Gastrocnemius medialis (tissue), 4 donors: ENCODE results near the gene GLDC. TPM values are rescaled to one million over a fixed set of nuclear protein-coding genes. Genes with fewer than 3 reads are reported as not detected.
A peak's percentile ranks its signal among the peaks of the same experiment; 100 is the strongest.

Experiments used
- ATAC-seq, 2 donors: fragments of 150-250 bp; one replicate each; pipeline ENCODE4 v1.9.1; 2016
- DNase-seq, 2 donors: peaks; one replicate each; pipeline ENCODE4 v3.0.0-alpha.2; 2019
- H3K27ac ChIP-seq, 4 donors: fragments of 200-600 bp; sonication (generic); 1 replicate in 1 of 4; 2 replicates in 3 of 4; pipeline ENCODE4 v1.5.1; 2016 to 2018; ENCODE audit warnings: mild to moderate bottlenecking in 2 of 4, moderate library complexity in 1 of 4
- H3K27me3 ChIP-seq, 3 donors: fragments of 200-600 bp; sonication (generic) in 2 of 3; 1 replicate in 1 of 3; 2 replicates in 2 of 3; pipeline versions ENCODE4 v1.5.1 to v1.6.0; 2016 to 2019; ENCODE audit warnings: mild to moderate bottlenecking in 1 of 3, moderate library complexity in 1 of 3
- H3K36me3 ChIP-seq, 2 donors: fragments of 200-600 bp; sonication (generic) in 1 of 2; one replicate each; pipeline ENCODE4 v1.5.1; 2017 to 2018
- H3K4me1 ChIP-seq, 2 donors: fragments of 200-600 bp; sonication (generic) in 1 of 2; one replicate each; pipeline ENCODE4 v1.5.1; 2016 to 2017; ENCODE audit warnings: mild to moderate bottlenecking in 2 of 2
- H3K4me3 ChIP-seq, 4 donors: fragments of 200-600 bp; sonication (generic) in 3 of 4; 1 replicate in 1 of 4; 2 replicates in 3 of 4; pipeline ENCODE4 v1.5.1; 2016 to 2019; ENCODE audit warnings: mild to moderate bottlenecking in 2 of 4
- H3K9me3 ChIP-seq, 3 donors: fragments of 200-600 bp; sonication (generic) in 2 of 3; 1 replicate in 1 of 3; 2 replicates in 2 of 3; pipeline ENCODE4 v1.5.1; 2016 to 2019
- CTCF ChIP-seq, 5 experiments: fragments of 450-650 bp in 3 of 5; fragments of 200-600 bp in 2 of 5; sonication (generic) in 2 of 5; IDR thresholded peaks in 4 of 5; conservative IDR thresholded peaks in 1 of 5; 1 replicate in 4 of 5; 2 replicates in 1 of 5; pipeline ENCODE4 v1.5.1; 2016 to 2019; ENCODE audit warnings: antibody characterized with exemption in 5 of 5, mild to moderate bottlenecking in 3 of 5, moderate library complexity in 3 of 5
- POLR2A ChIP-seq, 2 donors: fragments of 450-650 bp; IDR thresholded peaks; one replicate each; pipeline ENCODE4 v1.6.1; 2017; ENCODE audit warnings: antibody characterized with exemption in 2 of 2, mild to moderate bottlenecking in 2 of 2, moderate library complexity in 2 of 2
- in situ Hi-C, 4 donors: fragments of 200-750 bp; cut with MboI; loops; one replicate each; pipeline versions ENCODE4 v1.15.0 to v1.8.0; 2017; ENCODE audit warnings: low sequenced_read_pairs in 4 of 4
- intact Hi-C: fragments of 100-400 bp; cut with DNase I; formaldehyde crosslinking; loops from one replicate; pipeline ENCODE4 v1.15.1; 2023; ENCODE audit warnings: low total_unique reads
- total RNA-seq, 4 donors: library from RNA; depleted of rRNA; stranded (reverse); fragments of >200 nt; gene quantifications; one replicate each; pipeline versions ENCODE4 v1.1.0 to v1.2.3, GENCODE V29; 2016

GLDC gene
- total RNA-seq, 4 donors from 2014 or later = 0.31 to 1.00 (median 0.47) TPM

- ATAC-seq = no peak
- H3K4me3 ChIP-seq = no peak overlapping the region
- in situ Hi-C loops = loop anchor here in 1 of 4 donors (25.0 kb wide), 1 partner anchor 678 kb away; the partner anchor contains the start of gene RANBP6
Observed at GRCh38 chr9:6689893-6690674, 44.6 kb upstream of the GLDC start.

GRCh38 chr9:6687180-6687579, 41.7 kb upstream of the GLDC start:
- Histone ChIP-seq H3K36me3 (no peaks in the 10 kb centered on the region), H3K4me1 (no peaks in the 10 kb centered on the region), H3K27ac (no peak overlapping the region), H3K9me3 (no peaks in the 10 kb centered on the region), H3K27me3 (no peaks in the 10 kb centered on the region), H3K4me3 (no peak overlapping the region)
- DNase-seq = no peak
- intact Hi-C loops = loop anchor here (10.0 kb wide), 1 partner anchor 1108 kb away; the partner anchor contains the start of gene DMAC1
- in situ Hi-C loops = loop anchor here in 1 of 4 donors (25.0 kb wide), 1 partner anchor 675 kb away; the partner anchor contains the start of gene RANBP6
- no peak for TF ChIP-seq POLR2A (IDR thresholded peaks at IDR 0.05)
- TF ChIP-seq CTCF (IDR thresholded peaks at IDR 0.05 in 4 of 5, conservative IDR thresholded peaks at IDR 0.05 in 1 of 5) = no peak
- no peak for ATAC-seq

More at GRCh38 chr9:6689893-6690674, 44.6 kb upstream of the GLDC start:
- no peak for TF ChIP-seq CTCF (IDR thresholded peaks at IDR 0.05 in 4 of 5, conservative IDR thresholded peaks at IDR 0.05 in 1 of 5)
- no peak for TF ChIP-seq POLR2A (IDR thresholded peaks at IDR 0.05)
- H3K36me3 ChIP-seq = no peaks in the 10 kb centered on the region
- intact Hi-C loops = loop anchor here (10.0 kb wide), 1 partner anchor 1105 kb away; the partner anchor contains the start of gene DMAC1
- no peak for DNase-seq
- no peaks in the 10 kb centered on the region for H3K4me1 ChIP-seq
- H3K27ac ChIP-seq = no peak overlapping the region
- H3K27me3 ChIP-seq = no peaks in the 10 kb centered on the region
- H3K9me3 ChIP-seq = no peaks in the 10 kb centered on the region

DNA sequence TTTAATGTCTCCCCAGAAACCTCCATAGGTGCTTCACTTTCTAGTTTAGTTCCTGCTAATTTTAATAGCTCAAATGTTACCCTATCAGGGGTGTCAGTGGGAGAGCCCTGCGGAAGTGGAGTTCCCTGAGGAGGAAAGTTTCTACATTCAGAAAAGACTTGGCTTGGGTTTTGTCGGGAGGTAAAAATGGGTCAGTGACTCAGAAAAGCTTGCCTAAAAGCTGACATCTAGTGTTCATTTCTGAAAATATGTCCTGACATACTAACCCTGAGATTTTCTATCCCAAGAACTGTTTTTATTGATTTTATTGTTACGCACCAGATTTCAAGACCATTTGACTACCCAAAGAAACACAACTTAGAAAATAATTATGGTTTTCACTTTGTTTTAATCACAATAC, 40.9 kb upstream of the GLDC start:
- ATAC-seq = peak in 1 of 2 donors; percentile 14
- no peaks in the 10 kb centered on the region for H3K36me3 ChIP-seq
- peak in 1 of 2 donors; percentile 15 for DNase-seq
- TF ChIP-seq POLR2A (IDR thresholded peaks at IDR 0.05) (no peak), CTCF (IDR thresholded peaks at IDR 0.05 in 4 of 5, conservative IDR thresholded peaks at IDR 0.05 in 1 of 5) (peak in 1 of 5 experiments; percentile 14)
- in situ Hi-C loops = loop anchor here in 1 of 4 donors (25.0 kb wide), 1 partner anchor 674 kb away; the partner anchor contains the start of gene RANBP6
- no peaks in the 10 kb centered on the region for H3K4me1 ChIP-seq
- peak overlapping the region in 1 of 4 donors; percentile 9 for H3K27ac ChIP-seq
- H3K4me3 ChIP-seq = no peak overlapping the region
- no peaks in the 10 kb centered on the region for H3K9me3 ChIP-seq
- H3K27me3 ChIP-seq = no peaks in the 10 kb centered on the region
- intact Hi-C loops = loop anchor here (10.0 kb wide), 1 partner anchor 1108 kb away; the partner anchor contains the start of gene DMAC1

GRCh38 chr9:6681957-6682501, 36.5 kb upstream of the GLDC start:
- TF ChIP-seq CTCF (IDR thresholded peaks at IDR 0.05 in 4 of 5, conservative IDR thresholded peaks at IDR 0.05 in 1 of 5) (no peak), POLR2A (IDR thresholded peaks at IDR 0.05) (no peak)
- Histone ChIP-seq H3K4me3 (peak overlapping the region; percentile 68 to 82 (median 70)), H3K27ac (peak overlapping the region; percentile 91 to 98 (median 94)), H3K27me3 (no peaks in the 10 kb centered on the region), H3K4me1 (no peaks in the 10 kb centered on the region), H3K9me3 (no peaks in the 10 kb centered on the region), H3K36me3 (no peaks in the 10 kb centered on the region)
- ATAC-seq = peak in 1 of 2 donors; percentile 1
- in situ Hi-C loops = loop anchor here in 1 of 4 donors (5.0 to 25.0 kb wide), 2 partner anchors 95 to 670 kb away; partner anchors contain the start of gene RANBP6
- no peak for DNase-seq
- intact Hi-C loops = loop anchor here (1.0 to 10.0 kb wide), 6 partner anchors 22 to 1113 kb away; partner anchors contain the start of genes DMAC1 and UHRF2
